K562 (cell line): ENCODE results near the gene GAS2L1.

Experiments used
- KDM5B ChIP-seq: fragments of 200-600 bp; sonication (generic); IDR thresholded peaks from 2 replicates; pipeline ENCODE4 v1.6.1; 2012; ENCODE audit warnings: low read depth, mild to moderate bottlenecking, moderate library complexity, low read length, control low read depth, inconsistent platforms; ENCODE audit not compliant: insufficient replicate concordance
- MAFK ChIP-seq: IDR thresholded peaks from 2 replicates; pipeline ENCODE4 v1.6.1; 2011; ENCODE audit warnings: low read length, improper control_type of control experiment
- POLR2AphosphoS2 ChIP-seq: IDR thresholded peaks from 2 replicates; pipeline ENCODE4 v1.6.1; 2012; ENCODE audit warnings: low read length, improper control_type of control experiment
- TF ChIP-seq, protein P1 (sequence below), 3 experiments: IDR thresholded peaks in 2 of 3; conservative IDR thresholded peaks in 1 of 3; 2 replicates each; pipeline ENCODE4 v1.5.1; 2011 to 2012; ENCODE audit warnings: low read length in 3 of 3, mild to moderate bottlenecking in 3 of 3, control low read depth in 2 of 3, improper control_type of control experiment in 1 of 3, inconsistent platforms in 1 of 3, low read depth in 1 of 3, mixed read lengths in 1 of 3, moderate library complexity in 1 of 3; ENCODE audit not compliant: insufficient read depth in 2 of 3
- TF ChIP-seq, protein P2 (sequence below): sonication (generic); formaldehyde crosslinking; IDR thresholded peaks from 2 replicates; pipeline ENCODE4 v1.8.1; 2022; ENCODE audit warnings: missing genetic modification reagents

DNA sequence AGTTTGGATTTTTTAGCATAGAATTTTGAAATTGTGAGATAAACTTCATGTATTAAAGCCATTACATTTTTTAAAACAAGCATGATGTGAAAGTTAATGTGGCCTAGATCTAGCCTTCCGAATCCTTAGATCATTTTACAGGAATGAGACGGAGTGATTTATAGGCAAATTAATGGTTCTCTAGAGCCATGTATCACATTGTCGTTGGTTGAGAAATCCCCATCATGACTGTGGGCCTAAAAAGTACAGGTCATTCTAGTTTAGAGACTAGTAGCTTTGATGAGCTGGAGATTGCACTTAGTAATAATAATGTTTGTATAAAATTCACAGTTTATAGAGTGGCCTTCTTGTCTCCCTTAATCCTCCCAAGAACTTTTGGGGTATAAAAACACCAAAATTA lies 31.3 kb upstream of the GAS2L1 start:
- TF ChIP-seq, protein P1, sequence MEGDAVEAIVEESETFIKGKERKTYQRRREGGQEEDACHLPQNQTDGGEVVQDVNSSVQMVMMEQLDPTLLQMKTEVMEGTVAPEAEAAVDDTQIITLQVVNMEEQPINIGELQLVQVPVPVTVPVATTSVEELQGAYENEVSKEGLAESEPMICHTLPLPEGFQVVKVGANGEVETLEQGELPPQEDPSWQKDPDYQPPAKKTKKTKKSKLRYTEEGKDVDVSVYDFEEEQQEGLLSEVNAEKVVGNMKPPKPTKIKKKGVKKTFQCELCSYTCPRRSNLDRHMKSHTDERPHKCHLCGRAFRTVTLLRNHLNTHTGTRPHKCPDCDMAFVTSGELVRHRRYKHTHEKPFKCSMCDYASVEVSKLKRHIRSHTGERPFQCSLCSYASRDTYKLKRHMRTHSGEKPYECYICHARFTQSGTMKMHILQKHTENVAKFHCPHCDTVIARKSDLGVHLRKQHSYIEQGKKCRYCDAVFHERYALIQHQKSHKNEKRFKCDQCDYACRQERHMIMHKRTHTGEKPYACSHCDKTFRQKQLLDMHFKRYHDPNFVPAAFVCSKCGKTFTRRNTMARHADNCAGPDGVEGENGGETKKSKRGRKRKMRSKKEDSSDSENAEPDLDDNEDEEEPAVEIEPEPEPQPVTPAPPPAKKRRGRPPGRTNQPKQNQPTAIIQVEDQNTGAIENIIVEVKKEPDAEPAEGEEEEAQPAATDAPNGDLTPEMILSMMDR (IDR thresholded peaks at IDR 0.05 in 2 of 3, conservative IDR thresholded peaks at IDR 0.05 in 1 of 3; ENCODE audit: insufficient read depth in 2 of 3, low read depth in 1 of 3, low read length in 3 of 3) = no peak
- TF ChIP-seq KDM5B (no peak), MAFK (no peak), POLR2AphosphoS2 (no peak)
- TF ChIP-seq, protein P2, sequence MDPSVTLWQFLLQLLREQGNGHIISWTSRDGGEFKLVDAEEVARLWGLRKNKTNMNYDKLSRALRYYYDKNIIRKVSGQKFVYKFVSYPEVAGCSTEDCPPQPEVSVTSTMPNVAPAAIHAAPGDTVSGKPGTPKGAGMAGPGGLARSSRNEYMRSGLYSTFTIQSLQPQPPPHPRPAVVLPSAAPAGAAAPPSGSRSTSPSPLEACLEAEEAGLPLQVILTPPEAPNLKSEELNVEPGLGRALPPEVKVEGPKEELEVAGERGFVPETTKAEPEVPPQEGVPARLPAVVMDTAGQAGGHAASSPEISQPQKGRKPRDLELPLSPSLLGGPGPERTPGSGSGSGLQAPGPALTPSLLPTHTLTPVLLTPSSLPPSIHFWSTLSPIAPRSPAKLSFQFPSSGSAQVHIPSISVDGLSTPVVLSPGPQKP = no peak
